Testis (tissue), 2 donors: ENCODE results near the gene PRKX.

Experiments used
- CTCF ChIP-seq, 3 experiments: fragments of 450-650 bp in 2 of 3; fragments of 200-600 bp in 1 of 3; sonication (generic) in 1 of 3; IDR thresholded peaks; one replicate each; pipeline ENCODE4 v1.5.1; 2016 to 2019; ENCODE audit warnings: antibody characterized with exemption in 3 of 3, mild to moderate bottlenecking in 2 of 3, moderate library complexity in 1 of 3
- POLR2A ChIP-seq: fragments of 450-650 bp; IDR thresholded peaks from one replicate; pipeline ENCODE4 v1.6.1; 2017; ENCODE audit warnings: antibody characterized with exemption, mild to moderate bottlenecking, moderate library complexity

- TF ChIP-seq CTCF (IDR thresholded peaks at IDR 0.05) (no peak), POLR2A (no peak)
These were observed 103.6 kb downstream of the PRKX start for GRCh38 chrX:3609810-3610209.
